OCI-LY1 (cell line): ENCODE measurements around the gene LSM14A.

Experiments
- H2AFZ ChIP-seq: fragments of 200-600 bp; sonication (generic), shearing (Covaris generic); 2 replicates; pipeline ENCODE4 v1.6.0; 2014; ENCODE audit warnings: antibody characterized with exemption, mild to moderate bottlenecking, low read length
- H3F3A ChIP-seq: fragments of 200-600 bp; sonication (generic), shearing (Covaris generic); 2 replicates; pipeline ENCODE4 v1.6.0; 2014; ENCODE audit warnings: mild to moderate bottlenecking, antibody characterized with exemption, low read length, moderate library complexity; ENCODE audit not compliant: insufficient read depth
- H3K27ac ChIP-seq: fragments of 200-600 bp; sonication (generic); 2 replicates; pipeline ENCODE4 v1.5.1; 2014; ENCODE audit warnings: low read length, mixed run types, mild to moderate bottlenecking, low read depth; ENCODE audit not compliant: poor library complexity, severe bottlenecking
- H3K27me3 ChIP-seq: fragments of 200-600 bp; sonication (generic); 2 replicates; pipeline ENCODE4 v1.6.0; 2014; ENCODE audit warnings: antibody characterized with exemption, mild to moderate bottlenecking, low read length, moderate library complexity; ENCODE audit not compliant: insufficient read depth
- H3K36me3 ChIP-seq: fragments of 200-600 bp; sonication (generic); 2 replicates; pipeline ENCODE4 v1.6.1; 2014; ENCODE audit warnings: mild to moderate bottlenecking, antibody characterized with exemption, low read length, moderate library complexity, mixed read lengths; ENCODE audit not compliant: insufficient read depth
- H3K4me1 ChIP-seq: fragments of 200-600 bp; sonication (generic); 2 replicates; pipeline ENCODE4 v1.5.1; 2014; ENCODE audit warnings: mild to moderate bottlenecking, low read length, moderate library complexity; ENCODE audit not compliant: insufficient read depth, severe bottlenecking
- H3K4me2 ChIP-seq: fragments of 200-600 bp; sonication (generic), shearing (Covaris generic); 2 replicates; pipeline ENCODE4 v1.6.1; 2014; ENCODE audit warnings: low read length
- H3K4me3 ChIP-seq: fragments of 200-600 bp; sonication (generic); 2 replicates; pipeline ENCODE4 v1.5.1; 2014; ENCODE audit warnings: low read length, low read depth, mild to moderate bottlenecking, mixed read lengths; ENCODE audit not compliant: poor library complexity, severe bottlenecking
- H3K79me2 ChIP-seq: fragments of 200-600 bp; shearing (Covaris generic); 2 replicates; pipeline ENCODE4 v1.6.1; 2016; ENCODE audit warnings: mixed run types, low read length, mixed read lengths; ENCODE audit not compliant: insufficient read depth
- H3K9ac ChIP-seq: fragments of 200-600 bp; sonication (generic), shearing (Covaris generic); 2 replicates; pipeline ENCODE4 v1.6.1; 2014; ENCODE audit warnings: mild to moderate bottlenecking, low read length, mixed read lengths
- H3K9me2 ChIP-seq: fragments of 200-600 bp; sonication (generic), shearing (Covaris generic); 2 replicates; pipeline ENCODE4 v1.6.1; 2014; ENCODE audit warnings: low read depth, mild to moderate bottlenecking, low read length, mixed read lengths
- H3K9me3 ChIP-seq: fragments of 200-600 bp; shearing (Covaris generic); 2 replicates; pipeline ENCODE4 v1.6.1; 2014; ENCODE audit warnings: low read length, mixed read lengths
- H4K20me1 ChIP-seq: fragments of 200-600 bp; sonication (generic), shearing (Covaris generic); 2 replicates; pipeline ENCODE4 v1.6.0; 2016; ENCODE audit warnings: mild to moderate bottlenecking, low read length; ENCODE audit not compliant: insufficient read depth
- EZH2 ChIP-seq: fragments of 200-600 bp; sonication (generic), shearing (Covaris generic); IDR thresholded peaks from 2 replicates; pipeline ENCODE4 v1.8.0; 2017; ENCODE audit warnings: borderline replicate concordance, mixed run types, mild to moderate bottlenecking, antibody characterized with exemption, low read length, moderate library complexity, mixed read lengths
- TF ChIP-seq, protein P1 (sequence below): fragments of 200-600 bp; sonication (generic), shearing (Covaris generic); IDR thresholded peaks from 2 replicates; pipeline ENCODE4 v1.5.1; 2017; ENCODE audit warnings: mild to moderate bottlenecking, antibody characterized with exemption, low read length, moderate library complexity, mixed read lengths

Gene LSM14A

DNA sequence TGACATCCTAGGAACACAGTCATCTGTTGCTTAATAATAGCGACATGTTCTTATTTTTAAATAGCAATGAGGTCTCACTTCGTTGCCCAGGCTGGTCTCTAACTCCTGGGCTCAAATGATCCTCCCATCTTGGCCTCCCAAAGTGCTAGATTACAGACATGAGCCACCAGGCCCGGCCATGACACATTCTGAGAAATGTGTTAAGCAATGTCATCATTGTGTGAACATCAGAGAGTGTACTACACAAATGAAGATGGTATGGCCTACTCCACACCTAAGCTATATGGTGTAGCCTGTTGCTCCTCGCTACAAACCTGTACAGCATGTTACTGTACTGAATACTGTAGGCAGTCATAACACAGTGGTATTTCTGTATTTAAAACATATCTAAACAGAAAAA, 57.4 kb downstream of the LSM14A start:
- no peak overlapping the region for H2AFZ ChIP-seq
- no peaks in the 10 kb centered on the region for H4K20me1 ChIP-seq
- no peak overlapping the region for H3K4me2 ChIP-seq
- no peak overlapping the region for H3K4me3 ChIP-seq
- peaks cover 62% of the 10 kb centered on the region for H3K36me3 ChIP-seq
- H3K9me2 ChIP-seq, result no peaks in the 10 kb centered on the region
- H3K79me2 ChIP-seq, result no peaks in the 10 kb centered on the region
- no peaks in the 10 kb centered on the region for H3K4me1 ChIP-seq
- H3F3A ChIP-seq, result no peaks in the 10 kb centered on the region
- no peak overlapping the region for H3K27ac ChIP-seq
- H3K9me3 ChIP-seq, result no peaks in the 10 kb centered on the region
- no peaks in the 10 kb centered on the region for H3K27me3 ChIP-seq
- H3K9ac ChIP-seq, result no peak overlapping the region
- TF ChIP-seq, protein P1, sequence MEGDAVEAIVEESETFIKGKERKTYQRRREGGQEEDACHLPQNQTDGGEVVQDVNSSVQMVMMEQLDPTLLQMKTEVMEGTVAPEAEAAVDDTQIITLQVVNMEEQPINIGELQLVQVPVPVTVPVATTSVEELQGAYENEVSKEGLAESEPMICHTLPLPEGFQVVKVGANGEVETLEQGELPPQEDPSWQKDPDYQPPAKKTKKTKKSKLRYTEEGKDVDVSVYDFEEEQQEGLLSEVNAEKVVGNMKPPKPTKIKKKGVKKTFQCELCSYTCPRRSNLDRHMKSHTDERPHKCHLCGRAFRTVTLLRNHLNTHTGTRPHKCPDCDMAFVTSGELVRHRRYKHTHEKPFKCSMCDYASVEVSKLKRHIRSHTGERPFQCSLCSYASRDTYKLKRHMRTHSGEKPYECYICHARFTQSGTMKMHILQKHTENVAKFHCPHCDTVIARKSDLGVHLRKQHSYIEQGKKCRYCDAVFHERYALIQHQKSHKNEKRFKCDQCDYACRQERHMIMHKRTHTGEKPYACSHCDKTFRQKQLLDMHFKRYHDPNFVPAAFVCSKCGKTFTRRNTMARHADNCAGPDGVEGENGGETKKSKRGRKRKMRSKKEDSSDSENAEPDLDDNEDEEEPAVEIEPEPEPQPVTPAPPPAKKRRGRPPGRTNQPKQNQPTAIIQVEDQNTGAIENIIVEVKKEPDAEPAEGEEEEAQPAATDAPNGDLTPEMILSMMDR, result no peak
- no peak for TF ChIP-seq EZH2

GRCh38 chr19:34230820-34231219, 58.5 kb downstream of the LSM14A start:
- Histone ChIP-seq H3K36me3 (peaks cover 51% of the 10 kb centered on the region), H3K27ac (no peak overlapping the region), H3K79me2 (no peaks in the 10 kb centered on the region), H3K9me2 (no peaks in the 10 kb centered on the region), H3K9ac (no peak overlapping the region), H3K4me2 (no peak overlapping the region), H3K27me3 (no peaks in the 10 kb centered on the region), H4K20me1 (no peaks in the 10 kb centered on the region), H3K4me3 (no peak overlapping the region), H3F3A (no peaks in the 10 kb centered on the region), H3K4me1 (no peaks in the 10 kb centered on the region), H2AFZ (no peak overlapping the region), H3K9me3 (no peaks in the 10 kb centered on the region)
- TF ChIP-seq EZH2, result no peak
- TF ChIP-seq, protein P1, result no peak

DNA sequence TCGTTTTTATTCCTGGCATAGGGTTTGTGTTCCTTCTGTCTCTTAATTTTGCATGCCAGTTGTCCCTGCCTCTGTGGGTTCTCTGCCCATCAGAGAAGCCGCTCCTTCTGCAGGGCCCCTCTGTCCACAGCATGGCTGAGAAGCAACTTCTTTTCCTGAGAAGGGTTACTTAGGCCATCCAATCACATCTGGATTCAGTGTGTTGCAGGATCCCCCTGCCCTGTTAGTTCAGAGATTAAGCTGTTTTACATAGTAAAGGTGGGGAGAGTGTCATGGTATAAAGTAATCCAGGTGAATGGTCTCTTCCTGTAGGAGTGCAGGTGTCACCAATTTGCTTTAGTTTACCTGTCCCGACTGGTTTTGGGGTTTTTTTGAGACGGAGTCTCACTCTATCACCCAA, 59.1 kb downstream of the LSM14A start:
- H3K9me2 ChIP-seq, result no peaks in the 10 kb centered on the region
- no peaks in the 10 kb centered on the region for H3K4me1 ChIP-seq
- TF ChIP-seq, protein P1, result no peak
- no peak for TF ChIP-seq EZH2
- H3K4me2 ChIP-seq, result no peak overlapping the region
- peaks cover 45% of the 10 kb centered on the region for H3K36me3 ChIP-seq
- H3K9ac ChIP-seq, result no peak overlapping the region
- H4K20me1 ChIP-seq, result no peaks in the 10 kb centered on the region
- no peaks in the 10 kb centered on the region for H3F3A ChIP-seq
- no peak overlapping the region for H3K4me3 ChIP-seq
- H3K27me3 ChIP-seq, result no peaks in the 10 kb centered on the region
- no peak overlapping the region for H3K27ac ChIP-seq
- H3K79me2 ChIP-seq, result no peaks in the 10 kb centered on the region
- H2AFZ ChIP-seq, result no peak overlapping the region
- no peaks in the 10 kb centered on the region for H3K9me3 ChIP-seq
